NB4 (cell line): ENCODE measurements around the gene NDUFS2.

Experiments used
- CTCF ChIP-seq: IDR thresholded peaks from one replicate; pipeline ENCODE4 v1.5.1; 2012; ENCODE audit warnings: low read depth, low read length
- MAX ChIP-seq: IDR thresholded peaks from 2 replicates; pipeline ENCODE4 v1.6.1; 2011; ENCODE audit warnings: low read depth, low read length
- MYC ChIP-seq: IDR thresholded peaks from 2 replicates; pipeline ENCODE4 v1.6.1; 2011; ENCODE audit warnings: low read depth, low read length
- POLR2A ChIP-seq: IDR thresholded peaks from 2 replicates; pipeline ENCODE4 v1.6.1; 2011; ENCODE audit warnings: mild to moderate bottlenecking; ENCODE audit not compliant: insufficient read length; ENCODE audit errors: extremely low read depth

- TF ChIP-seq CTCF, result no peak
- no peak for TF ChIP-seq POLR2A
- no peak for TF ChIP-seq MAX
- TF ChIP-seq MYC, result no peak
Measured at GRCh38 chr1:161230762-161231161, 28.6 kb downstream of the NDUFS2 start.
